ENCODE measurements around the gene MTHFD1L. TPM values are rescaled to one million over a fixed set of nuclear protein-coding genes. Genes with fewer than 3 reads are reported as not detected.

Gene MTHFD1L
- total and polyA plus RNA-seq, 3 donors from 2014 or later: 23.4 to 35.3 (median 29.5) TPM

- intact Hi-C loops (cut with DNase I; ENCODE audit: low total_unique reads): no loop called here
- no peak overlapping the region for H3K27ac ChIP-seq
- no peaks in the 10 kb centered on the region for H3K9me3 ChIP-seq
- H3K4me1 ChIP-seq: peaks cover 6% of the 10 kb centered on the region
- TF ChIP-seq, protein P1, sequence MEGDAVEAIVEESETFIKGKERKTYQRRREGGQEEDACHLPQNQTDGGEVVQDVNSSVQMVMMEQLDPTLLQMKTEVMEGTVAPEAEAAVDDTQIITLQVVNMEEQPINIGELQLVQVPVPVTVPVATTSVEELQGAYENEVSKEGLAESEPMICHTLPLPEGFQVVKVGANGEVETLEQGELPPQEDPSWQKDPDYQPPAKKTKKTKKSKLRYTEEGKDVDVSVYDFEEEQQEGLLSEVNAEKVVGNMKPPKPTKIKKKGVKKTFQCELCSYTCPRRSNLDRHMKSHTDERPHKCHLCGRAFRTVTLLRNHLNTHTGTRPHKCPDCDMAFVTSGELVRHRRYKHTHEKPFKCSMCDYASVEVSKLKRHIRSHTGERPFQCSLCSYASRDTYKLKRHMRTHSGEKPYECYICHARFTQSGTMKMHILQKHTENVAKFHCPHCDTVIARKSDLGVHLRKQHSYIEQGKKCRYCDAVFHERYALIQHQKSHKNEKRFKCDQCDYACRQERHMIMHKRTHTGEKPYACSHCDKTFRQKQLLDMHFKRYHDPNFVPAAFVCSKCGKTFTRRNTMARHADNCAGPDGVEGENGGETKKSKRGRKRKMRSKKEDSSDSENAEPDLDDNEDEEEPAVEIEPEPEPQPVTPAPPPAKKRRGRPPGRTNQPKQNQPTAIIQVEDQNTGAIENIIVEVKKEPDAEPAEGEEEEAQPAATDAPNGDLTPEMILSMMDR (IDR thresholded peaks at IDR 0.05): no peak
- no peak for TF ChIP-seq POLR2A (IDR thresholded peaks at IDR 0.05)
- 85 to 98% methylated on average over 6 of the region's 6 CpGs for WGBS, 2 donors
- no peaks in the 10 kb centered on the region for H3K27me3 ChIP-seq
- no peaks in the 10 kb centered on the region for H3K36me3 ChIP-seq (ENCODE audit: low read depth, missing control alignments)
- H3K4me3 ChIP-seq: no peak overlapping the region
- no peak for DNase-seq
Measured at GRCh38 chr6:151051164-151051563, 185.7 kb downstream of the MTHFD1L start.

GRCh38 chr6:151052021-151052646, 186.6 kb downstream of the MTHFD1L start:
- no peak for TF ChIP-seq POLR2A (IDR thresholded peaks at IDR 0.05)
- TF ChIP-seq, protein P1 (IDR thresholded peaks at IDR 0.05): no peak
- Histone ChIP-seq H3K27me3 (no peaks in the 10 kb centered on the region), H3K27ac (no peak overlapping the region), H3K36me3 (ENCODE audit: low read depth, missing control alignments) (no peaks in the 10 kb centered on the region), H3K4me1 (peaks cover 6% of the 10 kb centered on the region), H3K9me3 (no peaks in the 10 kb centered on the region), H3K4me3 (no peak overlapping the region)
- 81 to 83% methylated on average over 12 of the region's 12 CpGs for WGBS, 2 donors
- DNase-seq: no peak
- intact Hi-C loops (cut with DNase I; ENCODE audit: low total_unique reads): no loop called here

- peak; percentile 51 for DNase-seq
- Histone ChIP-seq H3K4me1 (peaks cover 19% of the 10 kb centered on the region), H3K4me3 (no peak overlapping the region), H3K36me3 (ENCODE audit: low read depth, missing control alignments) (no peaks in the 10 kb centered on the region), H3K27me3 (no peaks in the 10 kb centered on the region), H3K27ac (no peak overlapping the region), H3K9me3 (no peaks in the 10 kb centered on the region)
- 43 to 65% methylated on average over 8 of the region's 8 CpGs for WGBS, 2 donors
- intact Hi-C loops (cut with DNase I; ENCODE audit: low total_unique reads): no loop called here
- no peak for TF ChIP-seq POLR2A (IDR thresholded peaks at IDR 0.05)
- TF ChIP-seq, protein P1 (IDR thresholded peaks at IDR 0.05): no peak
Measured at GRCh38 chr6:151054306-151054705, 188.8 kb downstream of the MTHFD1L start.

- no peak for DNase-seq
Measured at GRCh38 chr6:151056230-151056907, 190.9 kb downstream of the MTHFD1L start.

More at GRCh38 chr6:151056230-151056907, 190.9 kb downstream of the MTHFD1L start:
- Histone ChIP-seq H3K27ac (no peak overlapping the region), H3K27me3 (no peaks in the 10 kb centered on the region), H3K36me3 (ENCODE audit: low read depth, missing control alignments) (no peaks in the 10 kb centered on the region), H3K4me1 (peaks cover 19% of the 10 kb centered on the region), H3K4me3 (no peak overlapping the region), H3K9me3 (no peaks in the 10 kb centered on the region)
- TF ChIP-seq, protein P1 (IDR thresholded peaks at IDR 0.05): no peak
- no peak for TF ChIP-seq POLR2A (IDR thresholded peaks at IDR 0.05)
- intact Hi-C loops (cut with DNase I; ENCODE audit: low total_unique reads): no loop called here
- WGBS, 2 donors: 82% methylated on average over 9 of the region's 9 CpGs
